Activated CD4-positive, alpha-beta T cell treated with anti-CD3 and anti-CD28 coated beads, Interleukin-2, amount 10 ng/mL, durations not matched to agents 24 days and 14 days (primary cell): ENCODE results near the gene CALN1. TPM values are rescaled to one million over a fixed set of nuclear protein-coding genes. Genes with fewer than 3 reads are reported as not detected.
"Not testable (repeated sequence)": the region's sequence is repeated elsewhere in the genome, so short reads cannot be mapped to it uniquely, and the experiment has no call there.

ENCODE experiments used
- DNase-seq: peaks from one replicate; pipeline ENCODE4 v3.0.0; 2022
- H3K27ac Mint-ChIP-seq: one replicate; pipeline ENCODE4 v1.8.0; 2022; ENCODE audit warnings: mild to moderate bottlenecking, mixed read lengths
- H3K27me3 Mint-ChIP-seq: one replicate; pipeline ENCODE4 v1.8.0; 2022; ENCODE audit warnings: mixed read lengths
- H3K36me3 Mint-ChIP-seq: one replicate; pipeline ENCODE4 v1.8.0; 2022; ENCODE audit warnings: low read depth, mild to moderate bottlenecking, mixed read lengths
- H3K4me1 Mint-ChIP-seq: one replicate; pipeline ENCODE4 v1.8.0; 2021; ENCODE audit warnings: mixed read lengths
- H3K4me3 Mint-ChIP-seq: one replicate; pipeline ENCODE4 v1.8.0; 2022; ENCODE audit warnings: mild to moderate bottlenecking, moderate library complexity, mixed read lengths
- H3K9me3 Mint-ChIP-seq: one replicate; pipeline ENCODE4 v1.8.0; 2021; ENCODE audit warnings: mixed read lengths
- intact Hi-C: fragments of 100-400 bp; cut with micrococcal nuclease; formaldehyde crosslinking; loops from one replicate; pipeline ENCODE4 v1.15.1; 2023
- total RNA-seq: library from RNA; stranded (reverse); gene quantifications from 2 replicates; pipeline ENCODE4 v1.2.3, GENCODE V29; 2022

CALN1 gene
- total RNA-seq, 1 donor from 2014 or later: not detected

- no peaks in the 10 kb centered on the region for H3K4me1 Mint-ChIP-seq
- H3K9me3 Mint-ChIP-seq: peaks cover 24% of the 10 kb centered on the region
- no peaks in the 10 kb centered on the region for H3K36me3 Mint-ChIP-seq
- intact Hi-C loops: no loop called here
- no peak overlapping the region for H3K27ac Mint-ChIP-seq
- DNase-seq: no peak
- no peak overlapping the region for H3K4me3 Mint-ChIP-seq
- no peaks in the 10 kb centered on the region for H3K27me3 Mint-ChIP-seq
These were observed 8.6 kb downstream of the CALN1 start for GRCh38 chr7:72403458-72404076.

GRCh38 chr7:72394016-72394415, 18.1 kb downstream of the CALN1 start:
- intact Hi-C loops: no loop called here
- no peaks in the 10 kb centered on the region for H3K36me3 Mint-ChIP-seq

GRCh38 chr7:72391821-72392377, 20.2 kb downstream of the CALN1 start:
- Mint-ChIP-seq H3K27ac (no peak overlapping the region), H3K4me1 (no peaks in the 10 kb centered on the region), H3K4me3 (no peak overlapping the region), H3K9me3 (peaks cover 6% of the 10 kb centered on the region), H3K27me3 (no peaks in the 10 kb centered on the region), H3K36me3 (no peaks in the 10 kb centered on the region)
- intact Hi-C loops: no loop called here
- no peak for DNase-seq

More at GRCh38 chr7:72394016-72394415, 18.1 kb downstream of the CALN1 start:
- no peaks in the 10 kb centered on the region for H3K27me3 Mint-ChIP-seq
- peaks cover 9% of the 10 kb centered on the region for H3K9me3 Mint-ChIP-seq
- DNase-seq: no peak
- H3K27ac Mint-ChIP-seq: no peak overlapping the region
- H3K4me3 Mint-ChIP-seq: no peak overlapping the region
- no peaks in the 10 kb centered on the region for H3K4me1 Mint-ChIP-seq

- no peaks in the 10 kb centered on the region for H3K9me3 Mint-ChIP-seq
- no peak overlapping the region for H3K4me3 Mint-ChIP-seq
These were observed 26.0 kb downstream of the CALN1 start for GRCh38 chr7:72386118-72386517.

GRCh38 chr7:72362246-72362645, 49.9 kb downstream of the CALN1 start:
- intact Hi-C loops: no loop called here
- no peaks in the 10 kb centered on the region for H3K36me3 Mint-ChIP-seq
- no peak overlapping the region for H3K4me3 Mint-ChIP-seq
- H3K27ac Mint-ChIP-seq: no peak overlapping the region
- H3K4me1 Mint-ChIP-seq: no peaks in the 10 kb centered on the region
- H3K9me3 Mint-ChIP-seq: peaks cover 5% of the 10 kb centered on the region
- DNase-seq: no peak
- H3K27me3 Mint-ChIP-seq: no peaks in the 10 kb centered on the region

More at GRCh38 chr7:72386118-72386517, 26.0 kb downstream of the CALN1 start:
- intact Hi-C loops: no loop called here
- H3K27ac Mint-ChIP-seq: no peak overlapping the region
- DNase-seq: no peak
- no peaks in the 10 kb centered on the region for H3K4me1 Mint-ChIP-seq
- no peaks in the 10 kb centered on the region for H3K36me3 Mint-ChIP-seq
- no peaks in the 10 kb centered on the region for H3K27me3 Mint-ChIP-seq

GRCh38 chr7:72345208-72345727, 66.9 kb downstream of the CALN1 start:
- Mint-ChIP-seq H3K9me3 (no peaks in the 10 kb centered on the region), H3K4me1 (no peaks in the 10 kb centered on the region), H3K4me3 (no peak overlapping the region), H3K27me3 (no peaks in the 10 kb centered on the region), H3K27ac (no peak overlapping the region), H3K36me3 (no peaks in the 10 kb centered on the region)
- intact Hi-C loops: no loop called here
- no peak for DNase-seq

GRCh38 chr7:72343991-72344390, 68.1 kb downstream of the CALN1 start:
- DNase-seq: no peak
- no peak overlapping the region for H3K27ac Mint-ChIP-seq
- no peak overlapping the region for H3K4me3 Mint-ChIP-seq
- no peaks in the 10 kb centered on the region for H3K27me3 Mint-ChIP-seq
- no peaks in the 10 kb centered on the region for H3K36me3 Mint-ChIP-seq
- no peaks in the 10 kb centered on the region for H3K9me3 Mint-ChIP-seq
- intact Hi-C loops: no loop called here
- H3K4me1 Mint-ChIP-seq: no peaks in the 10 kb centered on the region

- H3K27me3 Mint-ChIP-seq, H3K4me3 Mint-ChIP-seq, H3K27ac Mint-ChIP-seq, H3K4me1 Mint-ChIP-seq, intact Hi-C loops, H3K9me3 Mint-ChIP-seq, H3K36me3 Mint-ChIP-seq, DNase-seq: not testable (repeated sequence)
These were observed 68.8 kb downstream of the CALN1 start for GRCh38 chr7:72343354-72343753.

GRCh38 chr7:72337390-72338167, 74.6 kb downstream of the CALN1 start:
- intact Hi-C loops: no loop called here
- Mint-ChIP-seq H3K27me3 (peaks cover 18% of the 10 kb centered on the region), H3K36me3 (no peaks in the 10 kb centered on the region), H3K27ac (no peak overlapping the region), H3K4me1 (no peaks in the 10 kb centered on the region), H3K9me3 (peaks cover 7% of the 10 kb centered on the region), H3K4me3 (no peak overlapping the region)
- no peak for DNase-seq

- H3K36me3 Mint-ChIP-seq: no peaks in the 10 kb centered on the region
- H3K4me3 Mint-ChIP-seq: no peak overlapping the region
These were observed 75.3 kb downstream of the CALN1 start for GRCh38 chr7:72336632-72337389.

GRCh38 chr7:72336382-72336631, 75.8 kb downstream of the CALN1 start:
- no peak overlapping the region for H3K27ac Mint-ChIP-seq
- no peaks in the 10 kb centered on the region for H3K4me1 Mint-ChIP-seq
- peaks cover 18% of the 10 kb centered on the region for H3K27me3 Mint-ChIP-seq
- peaks cover 8% of the 10 kb centered on the region for H3K9me3 Mint-ChIP-seq
- no peak for DNase-seq
- intact Hi-C loops: no loop called here
- no peaks in the 10 kb centered on the region for H3K36me3 Mint-ChIP-seq
- H3K4me3 Mint-ChIP-seq: no peak overlapping the region

More at GRCh38 chr7:72336632-72337389, 75.3 kb downstream of the CALN1 start:
- Mint-ChIP-seq H3K9me3 (peaks cover 8% of the 10 kb centered on the region), H3K27me3 (peaks cover 18% of the 10 kb centered on the region), H3K27ac (no peak overlapping the region), H3K4me1 (no peaks in the 10 kb centered on the region)
- intact Hi-C loops: no loop called here
- DNase-seq: no peak

GRCh38 chr7:72335561-72336381, 76.4 kb downstream of the CALN1 start:
- intact Hi-C loops: no loop called here
- Mint-ChIP-seq H3K4me3 (no peak overlapping the region), H3K36me3 (no peaks in the 10 kb centered on the region), H3K9me3 (peaks cover 8% of the 10 kb centered on the region), H3K27me3 (peaks cover 18% of the 10 kb centered on the region), H3K4me1 (no peaks in the 10 kb centered on the region), H3K27ac (no peak overlapping the region)
- no peak for DNase-seq

GRCh38 chr7:72334698-72335097, 77.4 kb downstream of the CALN1 start:
- Mint-ChIP-seq H3K27me3 (peaks cover 18% of the 10 kb centered on the region), H3K4me3 (no peak overlapping the region), H3K9me3 (peaks cover 8% of the 10 kb centered on the region), H3K36me3 (no peaks in the 10 kb centered on the region), H3K27ac (no peak overlapping the region), H3K4me1 (no peaks in the 10 kb centered on the region)
- DNase-seq: no peak
- intact Hi-C loops: no loop called here
